Epithelial cell of esophagus (primary cell): ENCODE results near the gene FCER1G.
A peak's percentile ranks its signal among the peaks of the same experiment; 100 is the strongest.
"Not testable (repeated sequence)": the region's sequence is repeated elsewhere in the genome, so short reads cannot be mapped to it uniquely, and the experiment has no call there.

Source experiments
- DNase-seq: peaks from one replicate; pipeline ENCODE4 v3.0.0; 2010; ENCODE audit warnings: low read depth
- H3K4me3 ChIP-seq: 2 replicates; pipeline ENCODE4 v1.5.1; 2011; ENCODE audit warnings: mild to moderate bottlenecking, low read length, control low read depth
- CTCF ChIP-seq: IDR thresholded peaks from 2 replicates; pipeline ENCODE4 v1.5.1; 2011; ENCODE audit warnings: low read depth, mild to moderate bottlenecking, low read length, control low read depth, inconsistent platforms; ENCODE audit not compliant: insufficient read depth; ENCODE audit errors: missing control alignments

FCER1G gene

GRCh38 chr1:161244888-161245287, 29.8 kb downstream of the FCER1G start:
- no peak for TF ChIP-seq CTCF
- H3K4me3 ChIP-seq = no peak overlapping the region
- DNase-seq = peak; percentile 91

GRCh38 chr1:161250100-161250499, 35.0 kb downstream of the FCER1G start:
- DNase-seq = not testable (repeated sequence)

GRCh38 chr1:161250829-161251228, 35.7 kb downstream of the FCER1G start:
- no peak for DNase-seq
- H3K4me3 ChIP-seq = no peak overlapping the region
- no peak for TF ChIP-seq CTCF

More at GRCh38 chr1:161250100-161250499, 35.0 kb downstream of the FCER1G start:
- H3K4me3 ChIP-seq = not testable (repeated sequence)

GRCh38 chr1:161251579-161251978, 36.5 kb downstream of the FCER1G start:
- no peak for TF ChIP-seq CTCF
- no peak for DNase-seq
- H3K4me3 ChIP-seq = no peak overlapping the region

GRCh38 chr1:161255302-161255701, 40.2 kb downstream of the FCER1G start:
- H3K4me3 ChIP-seq, DNase-seq: not testable (repeated sequence)

- peak; percentile 57 for DNase-seq
- not testable (repeated sequence) for H3K4me3 ChIP-seq
Measured at GRCh38 chr1:161255955-161256520, 40.9 kb downstream of the FCER1G start.

GRCh38 chr1:161257109-161257508, 42.0 kb downstream of the FCER1G start:
- H3K4me3 ChIP-seq, DNase-seq: not testable (repeated sequence)

GRCh38 chr1:161258439-161259344, 43.6 kb downstream of the FCER1G start, which contains the start of gene PCP4L1:
Gene PCP4L1 (plus strand): TSS chr1:161258745. CDS start chr1:161258975, 230 bp downstream.
- peak within 1 kb of the TSS; percentile 40 for H3K4me3 ChIP-seq
- DNase-seq = peak; percentile 71
- no peak for TF ChIP-seq CTCF

GRCh38 chr1:161259345-161259702, 44.2 kb downstream of the FCER1G start:
- no peak overlapping the region for H3K4me3 ChIP-seq
- no peak for TF ChIP-seq CTCF
- no peak for DNase-seq
